Astrocyte (in vitro differentiated cells and primary cell): Measurements from ENCODE around the gene ABTB2.

Experiments used
- EZH2 ChIP-seq: IDR thresholded peaks from 2 replicates; pipeline ENCODE4 v1.6.1; 2012; ENCODE audit warnings: mild to moderate bottlenecking, low read length, inconsistent platforms; ENCODE audit not compliant: insufficient read depth
- TF ChIP-seq, protein P1 (sequence below): IDR thresholded peaks from 2 replicates; pipeline ENCODE4 v1.5.1; 2011; ENCODE audit warnings: low read depth, mild to moderate bottlenecking, inconsistent platforms, low read length, moderate library complexity; ENCODE audit not compliant: insufficient read depth

- TF ChIP-seq, protein P1, sequence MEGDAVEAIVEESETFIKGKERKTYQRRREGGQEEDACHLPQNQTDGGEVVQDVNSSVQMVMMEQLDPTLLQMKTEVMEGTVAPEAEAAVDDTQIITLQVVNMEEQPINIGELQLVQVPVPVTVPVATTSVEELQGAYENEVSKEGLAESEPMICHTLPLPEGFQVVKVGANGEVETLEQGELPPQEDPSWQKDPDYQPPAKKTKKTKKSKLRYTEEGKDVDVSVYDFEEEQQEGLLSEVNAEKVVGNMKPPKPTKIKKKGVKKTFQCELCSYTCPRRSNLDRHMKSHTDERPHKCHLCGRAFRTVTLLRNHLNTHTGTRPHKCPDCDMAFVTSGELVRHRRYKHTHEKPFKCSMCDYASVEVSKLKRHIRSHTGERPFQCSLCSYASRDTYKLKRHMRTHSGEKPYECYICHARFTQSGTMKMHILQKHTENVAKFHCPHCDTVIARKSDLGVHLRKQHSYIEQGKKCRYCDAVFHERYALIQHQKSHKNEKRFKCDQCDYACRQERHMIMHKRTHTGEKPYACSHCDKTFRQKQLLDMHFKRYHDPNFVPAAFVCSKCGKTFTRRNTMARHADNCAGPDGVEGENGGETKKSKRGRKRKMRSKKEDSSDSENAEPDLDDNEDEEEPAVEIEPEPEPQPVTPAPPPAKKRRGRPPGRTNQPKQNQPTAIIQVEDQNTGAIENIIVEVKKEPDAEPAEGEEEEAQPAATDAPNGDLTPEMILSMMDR, result no peak
- no peak for TF ChIP-seq EZH2
Observed at GRCh38 chr11:34151916-34152845, 205.6 kb downstream of the ABTB2 start.
